ENCODE results near the gene SUPT20H.
A peak's percentile ranks its signal among the peaks of the same experiment; 100 is the strongest.

Gene SUPT20H

DNA sequence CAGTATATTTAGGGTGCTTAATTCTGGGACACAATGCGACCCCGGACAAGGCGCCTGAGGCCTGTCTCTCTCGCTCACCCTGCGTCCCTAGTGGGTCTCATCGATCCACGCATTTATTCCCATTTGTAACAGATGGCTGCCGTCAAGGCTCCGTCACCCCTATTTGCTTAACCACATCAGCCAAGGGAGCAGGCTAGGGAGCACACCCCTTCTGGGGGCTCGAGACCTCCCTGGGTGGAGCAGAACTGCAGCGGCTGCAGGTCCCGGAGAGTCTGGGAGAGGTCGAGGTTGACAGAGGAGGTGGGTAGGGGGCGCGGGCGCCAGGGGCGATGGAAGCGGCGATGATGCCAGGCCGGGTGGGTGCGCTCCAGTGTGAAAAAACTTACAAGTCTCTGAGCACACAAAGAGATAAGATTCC, 60.9 kb downstream of the SUPT20H start:
- DNase-seq: peak; percentile 27

DNA sequence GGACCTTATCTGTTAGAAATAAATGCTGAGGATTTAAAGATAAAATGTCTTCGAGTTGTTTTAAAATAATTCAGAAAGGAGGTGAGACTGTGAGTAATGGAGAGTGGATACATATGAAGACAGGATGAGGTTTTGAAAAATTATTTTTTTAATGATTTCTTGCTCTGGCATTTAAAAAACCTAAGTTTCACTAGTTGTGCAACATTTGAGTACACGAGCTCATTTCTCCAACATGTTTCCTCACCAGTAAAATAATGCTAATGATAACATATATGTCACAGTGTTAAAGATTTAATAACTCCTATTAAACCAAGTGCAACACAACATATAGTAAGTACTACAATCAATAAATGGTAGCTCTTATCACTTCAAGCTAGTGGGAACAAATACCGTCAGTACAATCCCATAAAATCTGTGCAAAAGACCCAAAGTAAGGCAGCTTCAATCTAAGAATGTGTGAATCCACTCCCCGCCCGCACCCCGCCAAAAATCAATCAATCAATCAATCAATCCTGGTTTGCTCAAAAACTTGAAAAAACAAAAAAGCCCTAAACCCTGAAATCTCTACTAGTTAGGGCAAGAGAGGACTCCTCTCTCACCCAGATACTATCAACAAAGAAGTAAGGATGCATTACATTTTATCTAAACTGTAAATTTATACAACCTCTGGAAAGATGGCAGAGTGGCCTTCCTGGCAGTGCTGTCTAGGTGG, 61.6 kb downstream of the SUPT20H start:
- no peak for DNase-seq

DNA sequence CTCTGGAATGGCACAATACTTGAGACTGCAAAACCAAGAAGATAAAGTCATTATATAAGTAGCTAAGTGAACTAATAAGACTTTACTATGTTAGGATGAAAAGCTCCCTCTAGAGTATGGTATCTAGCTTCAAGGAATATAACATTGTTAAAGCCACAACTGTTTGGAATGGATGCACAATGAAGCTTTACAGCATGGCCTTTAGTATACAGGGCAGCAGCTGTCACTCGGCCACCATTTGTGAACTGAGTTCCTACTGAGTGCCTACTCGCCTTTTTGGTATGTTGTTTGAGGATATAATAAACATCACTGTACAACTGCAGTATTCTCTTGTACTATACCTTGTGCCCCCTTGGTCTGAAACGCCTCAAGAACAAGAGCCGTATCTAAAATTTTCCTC, 67.1 kb downstream of the SUPT20H start:
- no peak for DNase-seq

DNA sequence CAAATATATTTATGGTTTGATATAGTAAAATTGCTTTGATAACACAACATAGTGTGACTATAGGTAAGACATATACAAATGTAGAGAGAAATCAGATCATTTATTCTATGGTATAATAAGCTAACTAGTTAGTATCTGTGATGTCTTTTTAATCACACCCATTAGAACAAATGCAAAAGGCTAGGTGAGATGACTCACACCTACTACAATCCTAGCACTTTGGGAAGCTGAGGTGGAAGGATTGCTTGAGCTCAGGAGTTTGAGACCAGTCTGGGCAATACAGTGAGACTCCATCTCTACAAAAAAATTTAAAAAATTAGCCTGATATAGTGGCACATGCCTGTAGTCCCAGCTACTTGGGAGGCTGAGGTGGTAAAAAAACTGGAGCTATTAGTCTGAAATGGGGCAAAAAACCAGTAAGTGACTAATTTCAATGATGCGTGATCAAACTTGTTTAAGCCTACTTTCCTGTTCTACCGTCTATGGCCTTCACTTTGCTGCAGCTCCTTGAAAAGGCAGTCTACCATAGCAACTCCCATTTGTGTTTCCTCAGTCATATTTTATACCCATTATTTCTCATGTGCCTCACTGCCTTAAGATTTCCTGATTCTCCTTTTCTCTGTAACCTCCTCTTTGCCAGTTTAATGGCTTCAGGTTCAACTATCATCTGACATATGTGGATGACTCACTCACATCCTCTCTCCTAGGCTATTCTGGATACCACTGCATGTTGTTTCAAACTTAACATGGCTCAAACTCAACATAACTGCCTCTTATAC, 72.8 kb downstream of the SUPT20H start:
- no peak for DNase-seq

DNA sequence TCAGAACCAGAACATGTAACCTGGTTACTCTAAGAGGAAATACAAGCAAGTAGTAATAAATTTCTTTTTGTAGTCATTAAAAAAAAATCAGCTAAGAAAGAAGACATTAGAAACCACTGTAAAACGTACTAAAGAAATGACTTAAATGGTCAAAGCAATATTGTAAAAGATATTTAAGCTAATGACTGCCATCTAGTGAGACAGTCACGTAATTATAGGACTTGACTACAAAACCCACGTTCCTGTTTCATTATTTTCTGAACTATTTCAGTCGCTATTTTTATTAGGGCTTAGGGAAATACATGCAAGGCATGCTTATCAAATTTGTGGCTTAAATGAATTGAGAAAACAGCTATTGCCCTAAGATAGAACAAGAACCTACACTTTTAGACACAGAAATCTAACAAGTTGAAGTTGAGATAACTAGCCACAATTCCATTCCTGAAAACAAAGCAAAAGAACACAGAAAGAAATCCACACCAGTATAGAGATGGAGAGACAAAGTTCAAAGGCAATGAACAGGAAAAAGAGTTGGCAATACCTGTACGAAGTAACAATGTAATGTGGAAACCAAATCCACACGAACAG, 78.2 kb downstream of the SUPT20H start:
- DNase-seq: no peak

DNA sequence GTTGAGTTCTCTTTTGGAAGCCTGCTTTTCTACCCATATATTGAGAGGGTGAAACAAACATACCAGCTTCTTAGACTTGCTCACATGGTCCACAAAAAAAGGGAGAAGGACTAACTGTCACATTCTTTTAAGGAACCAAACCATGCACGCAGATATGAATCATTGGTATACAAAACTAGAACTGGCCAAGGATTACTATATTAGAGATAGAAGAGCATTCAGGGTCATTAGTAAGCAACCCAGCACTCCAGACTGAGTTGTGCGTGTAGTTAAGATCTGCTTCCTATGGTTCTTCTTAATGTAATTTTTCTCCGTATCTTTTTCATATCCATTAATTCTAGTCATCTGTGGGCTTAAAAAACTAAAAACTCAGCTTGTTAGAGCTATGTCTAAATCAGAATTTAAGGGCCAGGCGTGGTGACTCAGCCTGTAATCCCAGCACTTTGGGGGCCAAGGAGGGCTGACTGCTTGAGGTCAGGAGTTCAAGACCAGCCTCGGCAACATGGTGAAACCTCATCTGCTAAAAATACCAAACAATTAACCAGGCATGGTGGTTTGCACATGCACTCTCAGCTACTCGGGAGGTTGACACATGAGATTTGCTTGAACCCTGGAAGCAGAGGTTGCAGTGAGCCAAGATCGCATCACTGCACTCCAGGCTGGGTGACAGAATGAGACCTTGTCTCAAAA, 80.0 kb downstream of the SUPT20H start:
- no peak for DNase-seq

DNA sequence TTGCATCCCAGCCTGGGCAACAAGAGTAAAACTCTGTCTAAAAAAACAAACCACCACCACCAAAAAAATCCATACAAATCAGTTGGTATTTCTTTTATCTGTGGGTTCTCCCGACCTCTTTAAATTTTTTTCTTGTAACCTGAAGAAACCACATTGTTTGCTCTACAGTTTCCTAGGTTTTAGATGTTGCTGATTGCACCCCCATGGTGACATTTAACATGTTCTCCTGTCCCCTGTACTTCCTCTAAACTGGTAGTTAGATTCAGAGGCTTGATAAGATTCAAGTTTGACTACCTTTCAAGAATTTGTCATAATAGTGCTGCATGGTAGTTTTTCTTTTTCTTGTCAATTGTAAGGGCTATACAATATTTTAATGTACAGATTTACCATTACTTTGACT, 84.3 kb downstream of the SUPT20H start:
- DNase-seq: no peak

DNA sequence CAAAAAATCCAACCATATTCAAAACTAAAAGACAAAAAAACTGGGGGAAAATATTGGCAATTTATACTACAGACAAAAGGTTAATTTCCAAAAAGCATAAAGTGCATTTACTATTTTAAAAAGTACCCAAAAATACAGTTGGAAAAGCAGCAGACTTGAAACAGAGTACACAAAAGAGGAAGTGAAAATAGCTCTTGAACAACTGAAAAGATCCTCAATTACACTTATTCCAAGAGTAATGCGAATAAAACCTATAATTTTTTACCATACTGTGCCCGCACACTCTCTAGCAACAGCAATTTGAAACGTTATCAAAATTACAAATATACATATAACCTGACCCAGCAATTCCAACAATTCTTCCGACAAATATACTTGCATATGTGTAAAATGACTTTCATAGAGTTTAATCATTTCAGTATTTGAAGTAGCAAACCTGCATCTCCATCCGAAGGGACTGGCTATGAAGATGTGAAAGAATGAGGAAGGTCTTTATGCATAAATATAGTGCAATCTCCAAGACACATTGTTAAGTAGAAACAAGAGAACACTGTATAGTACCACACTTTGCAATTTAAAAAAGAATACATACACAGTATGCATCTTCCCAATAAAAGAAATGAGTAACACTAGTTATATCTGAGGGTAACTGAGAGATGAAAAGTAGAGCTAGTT, 85.7 kb downstream of the SUPT20H start:
- no peak for DNase-seq

DNA sequence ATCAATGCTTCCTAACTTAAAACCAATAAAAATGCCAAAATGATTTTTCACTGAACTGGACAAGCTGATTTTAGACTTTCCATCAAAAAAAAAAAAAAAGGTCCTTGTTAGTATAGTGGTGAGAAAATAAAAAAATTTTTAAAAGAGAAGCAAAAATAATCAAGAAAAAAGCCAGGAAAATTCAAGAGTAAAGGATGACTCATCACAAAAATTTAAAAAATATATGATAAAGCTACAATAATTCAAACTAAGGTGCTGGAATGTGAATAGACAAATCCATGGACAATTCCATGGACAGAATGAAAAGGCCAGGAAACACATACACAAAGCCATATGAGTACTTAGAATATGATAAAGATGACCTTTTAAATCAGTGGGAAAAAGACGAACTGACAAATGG, 86.5 kb downstream of the SUPT20H start:
- no peak for DNase-seq

DNA sequence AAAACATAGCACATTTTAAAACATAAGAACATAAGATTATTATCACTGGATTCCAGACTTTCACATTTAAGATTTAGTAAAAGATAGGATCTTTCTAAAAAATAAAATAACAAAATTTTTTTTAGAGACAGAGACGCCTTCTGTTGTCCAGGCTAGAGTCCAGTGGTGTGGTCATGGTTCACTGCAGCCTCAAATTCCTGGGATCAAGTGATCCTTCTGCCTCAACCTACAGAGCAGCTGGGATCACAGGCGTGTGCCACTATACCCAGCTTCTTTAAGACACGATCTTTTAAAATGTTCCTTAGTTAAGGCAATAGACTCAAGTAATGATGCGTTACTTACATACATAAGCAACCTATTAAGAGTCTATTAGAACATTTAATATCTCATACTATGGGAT, 93.1 kb downstream of the SUPT20H start:
- DNase-seq: no peak

DNA sequence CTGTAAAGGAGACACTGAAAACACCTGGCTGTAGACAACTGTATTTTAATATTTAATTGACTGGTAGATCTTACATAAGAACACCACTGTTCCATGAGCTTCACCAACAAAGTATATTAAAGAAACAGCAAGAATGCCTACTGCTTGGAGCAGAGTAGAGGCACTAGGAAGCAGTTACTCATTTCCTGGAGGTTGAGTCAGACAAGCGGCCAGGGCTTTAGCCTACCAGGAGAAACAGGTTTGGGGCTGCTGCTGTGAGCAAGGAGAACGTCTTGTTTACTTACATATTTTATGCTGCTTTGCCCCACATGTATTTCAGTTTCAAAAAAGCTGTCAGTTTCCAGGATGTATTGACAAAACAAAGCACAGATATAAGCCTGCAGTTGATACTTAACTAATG, 93.7 kb downstream of the SUPT20H start:
- DNase-seq: peak; percentile 6

DNA sequence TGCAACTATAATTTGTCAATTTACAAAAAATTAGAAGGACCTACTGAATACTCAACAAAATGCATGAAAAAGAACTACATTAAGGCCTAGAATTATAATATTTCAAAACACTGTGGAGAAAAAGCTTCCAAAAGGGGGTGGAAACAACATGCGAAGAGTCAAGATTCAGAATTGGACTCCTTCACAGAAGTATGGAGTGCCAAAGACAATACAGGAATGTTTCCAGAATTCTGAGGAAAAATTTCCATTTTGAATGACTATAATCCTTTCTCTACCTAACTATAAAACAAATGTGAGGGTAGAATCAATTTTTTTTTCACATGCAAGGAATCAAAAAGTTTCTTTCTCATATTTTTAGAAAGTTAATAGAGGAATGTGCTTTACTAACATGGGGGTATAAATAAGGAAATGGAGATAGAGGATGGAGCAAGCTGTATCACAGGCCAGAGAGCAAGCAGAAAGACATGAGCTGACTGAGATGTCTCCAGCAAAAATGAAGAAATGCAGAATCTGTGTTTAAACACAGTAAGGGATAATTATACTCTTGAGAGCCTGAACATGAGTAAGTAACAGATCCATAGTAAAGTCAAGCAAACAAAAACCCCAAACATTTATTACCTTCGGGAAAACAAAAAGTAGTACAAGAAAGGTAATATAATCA, 99.9 kb downstream of the SUPT20H start:
- no peak for DNase-seq
